Transverse colon (tissue), 4 donors: Measurements from ENCODE around the gene MRPS18B.
A peak's percentile ranks its signal among the peaks of the same experiment; 100 is the strongest.

ENCODE experiments used
- CTCF ChIP-seq, 5 experiments: fragments of 200-600 bp in 3 of 5; fragments of 450-650 bp in 2 of 5; sonication (generic) in 3 of 5; IDR thresholded peaks; 1 replicate in 2 of 5; 2 replicates in 3 of 5; pipeline ENCODE4 v1.5.1; 2016 to 2017; ENCODE audit warnings: antibody characterized with exemption in 5 of 5, inconsistent platforms in 3 of 5, mild to moderate bottlenecking in 2 of 5, moderate library complexity in 1 of 5
- EP300 ChIP-seq: sonication (generic); formaldehyde crosslinking; IDR thresholded peaks from one replicate; pipeline ENCODE4 v1.6.1; 2017; ENCODE audit warnings: antibody characterized with exemption, low read depth
- POLR2A ChIP-seq: fragments of 450-650 bp; IDR thresholded peaks from one replicate; pipeline ENCODE4 v1.6.1; 2016; ENCODE audit warnings: antibody characterized with exemption, mild to moderate bottlenecking, moderate library complexity
- POLR2AphosphoS5 ChIP-seq, 3 donors: sonication (generic); formaldehyde crosslinking; IDR thresholded peaks; one replicate each; pipeline ENCODE4 v1.6.1; 2016; ENCODE audit warnings: antibody characterized with exemption in 3 of 3

GRCh38 chr6:30611150-30611855 is 6.3 kb upstream of the MRPS18B start:
- TF ChIP-seq POLR2AphosphoS5 (IDR thresholded peaks at IDR 0.05) (peak in 1 of 3 donors; percentile 37), CTCF (IDR thresholded peaks at IDR 0.05) (no peak), POLR2A (no peak), EP300 (no peak)
